ENCODE data around the gene TRIP12.

The TRIP12 gene

GRCh38 chr2:229927817-229928321 lies 6.1 kb upstream of the TRIP12 start:
- TF ChIP-seq GATA2 (IDR thresholded peaks at IDR 0.05; ENCODE audit: low read depth, low read length) (no peak), GATA3 (IDR thresholded peaks at IDR 0.05; ENCODE audit: low read depth, low read length) (no peak)

GRCh38 chr2:229925201-229925600 lies 3.4 kb upstream of the TRIP12 start:
- TF ChIP-seq GATA2 (IDR thresholded peaks at IDR 0.05; ENCODE audit: low read depth, low read length) (no peak), GATA3 (IDR thresholded peaks at IDR 0.05; ENCODE audit: low read depth, low read length) (no peak)

- TF ChIP-seq GATA2 (IDR thresholded peaks at IDR 0.05; ENCODE audit: low read depth, low read length) (no peak), GATA3 (IDR thresholded peaks at IDR 0.05; ENCODE audit: low read depth, low read length) (no peak)
Measured at GRCh38 chr2:229922449-229923386, 909 bp upstream of the TRIP12 start, which contains the start of gene FBXO36. Gene FBXO36, plus strand, starts transcription at chr2:229922503. Its CDS starts 11 bp downstream, at chr2:229922514.

- TF ChIP-seq GATA3 (IDR thresholded peaks at IDR 0.05; ENCODE audit: low read depth, low read length), result no peak
- TF ChIP-seq GATA2 (IDR thresholded peaks at IDR 0.05; ENCODE audit: low read depth, low read length), result no peak
Measured at GRCh38 chr2:229921101-229921891, 513 bp downstream of the TRIP12 start.

GRCh38 chr2:229920011-229920641 lies 1.7 kb downstream of the TRIP12 start:
- TF ChIP-seq GATA2 (IDR thresholded peaks at IDR 0.05; ENCODE audit: low read depth, low read length), result no peak
- no peak for TF ChIP-seq GATA3 (IDR thresholded peaks at IDR 0.05; ENCODE audit: low read depth, low read length)

- TF ChIP-seq GATA3 (IDR thresholded peaks at IDR 0.05; ENCODE audit: low read depth, low read length) (no peak), GATA2 (IDR thresholded peaks at IDR 0.05; ENCODE audit: low read depth, low read length) (no peak)
Measured at GRCh38 chr2:229917793-229918192, 4.0 kb downstream of the TRIP12 start.

- TF ChIP-seq GATA3 (IDR thresholded peaks at IDR 0.05; ENCODE audit: low read depth, low read length), result no peak
- TF ChIP-seq GATA2 (IDR thresholded peaks at IDR 0.05; ENCODE audit: low read depth, low read length), result no peak
Measured at GRCh38 chr2:229914171-229914570, 7.6 kb downstream of the TRIP12 start.

GRCh38 chr2:229910832-229911412 lies 10.9 kb downstream of the TRIP12 start:
- TF ChIP-seq GATA2 (IDR thresholded peaks at IDR 0.05; ENCODE audit: low read depth, low read length) (no peak), GATA3 (IDR thresholded peaks at IDR 0.05; ENCODE audit: low read depth, low read length) (no peak)

- TF ChIP-seq GATA2 (IDR thresholded peaks at IDR 0.05; ENCODE audit: low read depth, low read length) (no peak), GATA3 (IDR thresholded peaks at IDR 0.05; ENCODE audit: low read depth, low read length) (no peak)
Measured at GRCh38 chr2:229910147-229910831, 11.5 kb downstream of the TRIP12 start.

GRCh38 chr2:229909090-229909489 lies 12.7 kb downstream of the TRIP12 start:
- TF ChIP-seq GATA3 (IDR thresholded peaks at IDR 0.05; ENCODE audit: low read depth, low read length), result no peak
- no peak for TF ChIP-seq GATA2 (IDR thresholded peaks at IDR 0.05; ENCODE audit: low read depth, low read length)

- TF ChIP-seq GATA3 (IDR thresholded peaks at IDR 0.05; ENCODE audit: low read depth, low read length) (no peak), GATA2 (IDR thresholded peaks at IDR 0.05; ENCODE audit: low read depth, low read length) (no peak)
Measured at GRCh38 chr2:229905601-229906000, 16.2 kb downstream of the TRIP12 start.

- TF ChIP-seq GATA3 (IDR thresholded peaks at IDR 0.05; ENCODE audit: low read depth, low read length), result no peak
- no peak for TF ChIP-seq GATA2 (IDR thresholded peaks at IDR 0.05; ENCODE audit: low read depth, low read length)
Measured at GRCh38 chr2:229903037-229903436, 18.8 kb downstream of the TRIP12 start.

- no peak for TF ChIP-seq GATA3 (IDR thresholded peaks at IDR 0.05; ENCODE audit: low read depth, low read length)
- no peak for TF ChIP-seq GATA2 (IDR thresholded peaks at IDR 0.05; ENCODE audit: low read depth, low read length)
Measured at GRCh38 chr2:229901819-229902218, 20.0 kb downstream of the TRIP12 start.
